GM21367 (cell line): ENCODE data around the gene MPO.
A peak's percentile ranks its signal among the peaks of the same experiment; 100 is the strongest.

Source experiments
- ATAC-seq: cut with Tn5 transposase; IDR thresholded peaks from one replicate; pipeline ENCODE4 v1.9.1; 2021; ENCODE audit not compliant: unreplicated experiment

The MPO gene

GRCh38 chr17:58233543-58233942 lies 47.2 kb downstream of the MPO start:
- ATAC-seq = no peak

GRCh38 chr17:58232707-58233156 lies 48.0 kb downstream of the MPO start:
- ATAC-seq = peak; percentile 45

GRCh38 chr17:58231641-58232040 lies 49.1 kb downstream of the MPO start:
- ATAC-seq = no peak

GRCh38 chr17:58229881-58230280 lies 50.9 kb downstream of the MPO start:
- no peak for ATAC-seq

GRCh38 chr17:58229384-58229783 lies 51.4 kb downstream of the MPO start:
- no peak for ATAC-seq

- ATAC-seq = no peak
These were observed 52.1 kb downstream of the MPO start for GRCh38 chr17:58228679-58229078.

GRCh38 chr17:58227733-58228132 lies 53.0 kb downstream of the MPO start:
- ATAC-seq = no peak

GRCh38 chr17:58224315-58224714 lies 56.4 kb downstream of the MPO start:
- no peak for ATAC-seq
